HG03558 (cell line): ENCODE measurements around the gene RPS14.
"Not testable (repeated sequence)": the region's sequence is repeated elsewhere in the genome, so short reads cannot be mapped to it uniquely, and the experiment has no call there.

ENCODE experiments used
- ATAC-seq: cut with Tn5 transposase; IDR thresholded peaks from one replicate; pipeline ENCODE4 v1.9.1; 2021; ENCODE audit warnings: moderate number of reproducible peaks; ENCODE audit not compliant: unreplicated experiment; ENCODE audit errors: extremely low read depth

Gene RPS14

GRCh38 chr5:150419630-150420270 lies 29.8 kb downstream of the RPS14 start:
- ATAC-seq, result no peak

- ATAC-seq, result not testable (repeated sequence)
Measured at GRCh38 chr5:150413902-150414790, 35.4 kb downstream of the RPS14 start.

GRCh38 chr5:150413176-150413901 lies 36.2 kb downstream of the RPS14 start:
- ATAC-seq, result no peak

- ATAC-seq, result peak; percentile 48
Measured at GRCh38 chr5:150412319-150413175, 37.0 kb downstream of the RPS14 start, which contains the start of gene CD74. TSS of gene CD74 (minus strand) at chr5:150412910. CDS start at chr5:150412749, 161 bp downstream.

GRCh38 chr5:150411245-150411979 lies 38.1 kb downstream of the RPS14 start:
- ATAC-seq, result no peak

- no peak for ATAC-seq
Measured at GRCh38 chr5:150410524-150411244, 38.9 kb downstream of the RPS14 start.

GRCh38 chr5:150409638-150410523 lies 39.7 kb downstream of the RPS14 start:
- ATAC-seq, result peak; percentile 22

GRCh38 chr5:150408231-150408943 lies 41.2 kb downstream of the RPS14 start:
- no peak for ATAC-seq

- ATAC-seq, result no peak
Measured at GRCh38 chr5:150407096-150407720, 42.3 kb downstream of the RPS14 start.

GRCh38 chr5:150406723-150407095 lies 42.8 kb downstream of the RPS14 start:
- no peak for ATAC-seq

- ATAC-seq, result no peak
Measured at GRCh38 chr5:150406103-150406722, 43.3 kb downstream of the RPS14 start.

- ATAC-seq, result no peak
Measured at GRCh38 chr5:150404941-150405816, 44.4 kb downstream of the RPS14 start.

- no peak for ATAC-seq
Measured at GRCh38 chr5:150404535-150404934, 45.0 kb downstream of the RPS14 start.

- ATAC-seq, result no peak
Measured at GRCh38 chr5:150404121-150404520, 45.4 kb downstream of the RPS14 start.

GRCh38 chr5:150402901-150403342 lies 46.6 kb downstream of the RPS14 start:
- ATAC-seq, result no peak
